HG02588 (cell line): ENCODE data around the gene WFS1.

Experiments used
- ATAC-seq: cut with Tn5 transposase; IDR thresholded peaks from one replicate; pipeline ENCODE4 v1.9.1; 2021; ENCODE audit warnings: mild to moderate bottlenecking, moderate library complexity; ENCODE audit not compliant: unreplicated experiment

The WFS1 gene

GRCh38 chr4:6277935-6278800 is 8.5 kb downstream of the WFS1 start:
- no peak for ATAC-seq

DNA sequence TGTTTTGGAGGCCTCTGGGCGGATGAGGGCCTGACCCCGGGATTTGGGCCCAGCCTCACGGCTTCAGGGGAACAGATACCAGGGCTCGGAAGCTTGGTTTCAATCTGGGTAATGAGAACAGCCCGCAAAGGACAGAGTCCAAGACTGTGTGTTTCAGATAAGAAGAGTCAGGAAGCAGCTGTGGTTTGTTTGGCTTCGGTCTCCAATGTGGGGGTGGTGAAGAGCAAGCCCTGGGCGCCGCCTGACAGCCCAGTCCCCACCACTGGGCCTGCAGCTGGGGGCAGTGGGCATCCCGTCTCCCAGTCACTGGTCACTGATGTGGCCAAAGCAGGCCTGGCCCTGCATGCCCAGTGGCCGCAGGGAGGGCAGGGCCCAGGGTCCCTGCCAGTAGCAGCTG is 9.1 kb downstream of the WFS1 start:
- ATAC-seq, result peak; percentile 86

DNA sequence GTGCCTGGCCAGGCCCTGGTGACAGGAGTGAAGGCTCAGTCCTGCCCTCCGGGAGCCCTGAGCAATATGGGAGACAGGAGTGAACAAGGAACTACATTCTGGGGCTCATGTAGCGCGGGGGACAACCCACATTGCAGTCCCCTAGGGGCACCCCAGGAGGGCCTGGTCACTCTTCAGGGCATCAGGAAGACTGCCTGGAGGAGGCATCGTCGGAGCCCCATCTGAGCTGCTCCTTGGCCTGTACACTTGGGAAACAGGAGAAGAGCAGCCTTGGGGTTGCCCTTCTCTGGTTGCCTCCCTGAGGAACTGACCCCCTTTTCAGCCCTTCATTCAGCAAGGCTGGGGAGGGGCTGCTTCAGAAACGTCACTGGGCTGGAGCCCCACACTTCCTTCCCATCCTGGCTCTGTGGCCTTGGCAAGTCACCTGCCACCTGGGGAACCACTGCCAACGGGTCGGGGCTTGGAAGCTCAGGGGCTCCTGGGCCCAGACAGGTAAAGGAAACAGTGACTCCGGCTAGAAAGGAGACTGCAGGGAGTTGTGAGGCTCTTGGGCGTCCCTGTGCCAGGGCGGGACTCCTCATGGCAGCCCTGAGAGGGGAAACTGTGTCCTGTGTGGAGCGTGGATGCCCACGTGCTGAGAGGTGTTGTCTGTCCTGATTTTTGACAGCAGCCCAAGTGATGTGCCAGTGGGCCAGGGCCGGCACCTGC is 10.1 kb downstream of the WFS1 start:
- no peak for ATAC-seq

- ATAC-seq, result no peak
These were observed 10.8 kb downstream of the WFS1 start for GRCh38 chr4:6280365-6280996.

DNA sequence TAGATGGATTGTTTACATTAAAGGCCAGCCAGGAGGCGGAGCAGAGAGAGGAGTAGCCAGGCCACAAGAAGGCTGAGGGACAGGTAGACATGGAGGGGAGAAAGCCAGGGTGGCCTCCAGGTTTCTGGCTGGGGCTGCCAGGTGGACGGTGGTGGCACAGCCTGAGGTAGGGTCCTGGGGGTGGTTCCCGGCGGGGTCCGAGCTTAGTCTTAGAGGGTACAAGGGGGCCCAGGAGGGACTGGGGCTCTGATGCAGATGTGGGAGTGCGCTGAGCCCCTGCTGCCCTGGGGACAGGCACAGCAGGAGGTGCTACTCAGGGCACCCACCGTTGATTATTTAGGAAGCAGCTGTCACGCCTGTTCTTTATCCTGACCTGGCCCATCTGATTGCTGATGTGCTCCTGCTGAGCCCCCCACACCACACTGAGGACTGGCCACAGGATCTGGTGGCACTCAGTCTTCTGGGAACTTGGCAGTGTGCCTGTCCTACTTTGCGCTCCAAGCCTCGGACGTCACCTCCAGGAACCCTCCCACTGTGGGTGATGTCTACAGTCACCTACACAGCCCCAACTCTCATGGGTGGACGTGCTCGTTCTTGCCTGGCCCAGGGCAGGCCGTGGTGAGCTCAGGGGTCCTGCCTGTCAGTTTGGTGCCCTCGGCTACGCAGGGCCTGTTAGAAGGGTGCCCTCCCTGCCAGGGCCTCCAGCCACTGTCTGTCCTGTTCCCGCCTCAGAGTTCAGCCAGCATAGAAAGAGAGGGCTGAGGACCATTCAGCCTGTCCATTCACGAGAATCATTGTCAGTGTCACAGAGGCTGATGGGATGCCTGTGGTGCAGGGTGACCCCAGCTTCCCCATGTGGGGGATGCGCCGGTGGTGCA is 12.0 kb downstream of the WFS1 start:
- ATAC-seq, result no peak

- no peak for ATAC-seq
These were observed 12.7 kb downstream of the WFS1 start for GRCh38 chr4:6282314-6282771.

GRCh38 chr4:6283282-6283681 is 13.6 kb downstream of the WFS1 start:
- ATAC-seq, result no peak

DNA sequence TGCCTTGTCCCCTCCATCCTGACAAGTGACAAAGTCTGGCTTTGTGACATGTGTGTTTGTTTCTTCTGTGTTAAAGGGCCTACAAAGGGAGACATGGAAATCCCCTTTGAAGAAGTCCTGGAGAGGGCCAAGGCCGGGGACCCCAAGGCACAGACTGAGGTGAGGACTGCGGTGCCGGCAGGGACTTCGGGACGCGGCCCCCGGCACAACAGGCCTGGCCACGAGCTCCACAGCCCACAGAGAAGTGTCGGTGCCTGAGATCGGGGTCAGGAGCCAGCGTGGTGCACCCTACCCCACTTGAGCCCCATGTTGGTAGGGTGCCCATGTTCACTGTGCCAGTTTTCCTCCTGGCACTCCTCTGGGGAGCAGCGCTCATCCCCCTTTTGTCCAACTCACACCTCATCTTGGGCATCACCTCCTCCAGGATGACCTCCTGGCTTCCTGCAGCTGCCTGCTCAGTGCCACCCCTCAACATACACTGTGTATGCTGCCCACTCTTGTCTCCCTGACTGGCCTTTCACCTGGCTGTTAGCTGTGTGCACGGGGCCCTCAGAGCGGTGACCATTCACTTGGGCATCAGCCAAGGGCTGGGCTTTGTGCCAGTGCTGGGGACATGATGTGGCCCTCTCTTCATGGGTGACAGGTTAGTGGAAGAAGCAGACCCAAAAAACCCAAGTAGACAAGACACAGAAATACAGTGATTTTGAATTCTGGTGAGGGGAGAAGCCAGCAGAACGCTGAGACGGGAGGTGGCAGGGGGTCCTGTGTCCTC is 17.6 kb downstream of the WFS1 start:
- ATAC-seq, result no peak

DNA sequence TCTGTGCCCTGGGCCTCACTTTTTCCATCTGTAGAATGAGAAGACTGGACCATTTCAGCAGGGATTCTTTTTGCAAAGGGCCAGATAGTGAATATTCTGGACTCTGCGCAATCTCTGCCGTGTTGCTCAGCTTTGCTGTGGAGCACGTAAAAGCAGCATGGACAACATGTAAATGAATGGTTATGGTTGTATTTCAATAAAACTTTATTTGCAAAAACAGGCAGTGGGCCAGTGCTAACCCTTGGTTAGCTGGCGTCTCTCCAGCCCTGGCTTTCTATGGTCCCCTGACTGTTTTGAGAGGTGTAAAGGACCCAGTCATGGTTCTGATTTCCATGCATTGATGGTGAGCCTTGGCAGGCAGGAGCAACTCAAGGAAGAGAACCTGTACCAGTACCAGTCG is 18.7 kb downstream of the WFS1 start:
- no peak for ATAC-seq

DNA sequence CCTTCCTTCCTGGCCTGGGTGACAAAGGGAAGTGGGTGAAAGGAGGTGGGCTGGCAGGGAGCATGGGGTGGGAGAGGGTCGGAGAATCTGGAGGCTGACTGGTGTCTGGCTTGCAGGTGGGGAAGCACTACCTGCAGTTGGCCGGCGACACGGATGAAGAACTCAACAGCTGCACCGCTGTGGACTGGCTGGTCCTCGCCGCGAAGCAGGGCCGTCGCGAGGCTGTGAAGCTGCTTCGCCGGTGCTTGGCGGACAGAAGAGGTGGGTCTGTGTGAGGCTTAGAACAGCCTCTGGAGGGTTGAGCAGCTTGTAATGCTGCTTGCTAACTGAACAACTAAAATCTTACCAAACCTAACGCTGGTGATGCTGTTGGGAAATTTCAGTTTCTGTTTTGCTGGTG is 19.2 kb downstream of the WFS1 start:
- no peak for ATAC-seq

DNA sequence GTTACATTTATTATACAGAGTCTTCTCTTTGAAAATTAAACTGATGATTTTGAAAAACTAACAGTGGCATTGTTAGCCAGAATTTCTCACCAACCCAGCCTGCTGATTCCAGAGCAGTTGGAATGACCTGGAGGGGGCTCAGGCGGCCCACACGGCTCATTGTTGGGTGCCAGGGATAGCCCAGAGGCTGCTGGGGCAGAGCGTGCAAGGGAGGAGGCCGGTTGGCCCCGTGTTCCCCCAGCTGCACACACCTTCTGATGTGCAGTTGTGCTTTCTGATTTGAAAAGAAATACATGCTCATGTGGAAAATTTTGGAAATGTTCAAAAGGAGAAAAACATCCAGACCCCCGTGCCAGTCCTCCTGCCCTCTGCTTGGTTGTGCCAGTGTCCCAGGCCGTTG is 20.6 kb downstream of the WFS1 start:
- no peak for ATAC-seq

GRCh38 chr4:6290769-6291547 is 21.3 kb downstream of the WFS1 start:
- no peak for ATAC-seq

DNA sequence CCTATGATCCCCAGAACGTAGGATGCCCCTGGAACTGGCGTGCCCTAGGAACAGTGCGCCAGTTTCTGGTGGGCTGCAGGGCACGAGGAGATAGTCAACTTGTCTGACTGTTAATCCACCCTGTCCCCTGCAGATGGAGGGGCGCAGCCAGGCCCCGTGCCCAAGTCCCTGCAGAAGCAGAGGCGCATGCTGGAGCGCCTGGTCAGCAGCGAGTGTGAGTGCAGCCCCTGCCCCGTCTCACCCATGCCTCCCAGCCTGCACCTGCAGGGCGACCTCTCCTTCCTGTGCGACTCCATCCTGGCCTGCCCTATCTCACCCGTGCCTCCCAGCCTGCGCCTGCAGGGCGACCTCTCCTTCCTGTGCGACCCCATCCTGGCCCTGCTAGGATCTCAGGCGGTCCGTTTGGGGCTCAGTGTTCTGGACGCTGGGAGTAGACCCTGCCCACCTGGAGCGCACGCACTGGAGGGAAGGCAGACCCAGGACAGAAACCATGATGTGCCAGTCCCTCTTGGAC is 22.2 kb downstream of the WFS1 start:
- no peak for ATAC-seq

DNA sequence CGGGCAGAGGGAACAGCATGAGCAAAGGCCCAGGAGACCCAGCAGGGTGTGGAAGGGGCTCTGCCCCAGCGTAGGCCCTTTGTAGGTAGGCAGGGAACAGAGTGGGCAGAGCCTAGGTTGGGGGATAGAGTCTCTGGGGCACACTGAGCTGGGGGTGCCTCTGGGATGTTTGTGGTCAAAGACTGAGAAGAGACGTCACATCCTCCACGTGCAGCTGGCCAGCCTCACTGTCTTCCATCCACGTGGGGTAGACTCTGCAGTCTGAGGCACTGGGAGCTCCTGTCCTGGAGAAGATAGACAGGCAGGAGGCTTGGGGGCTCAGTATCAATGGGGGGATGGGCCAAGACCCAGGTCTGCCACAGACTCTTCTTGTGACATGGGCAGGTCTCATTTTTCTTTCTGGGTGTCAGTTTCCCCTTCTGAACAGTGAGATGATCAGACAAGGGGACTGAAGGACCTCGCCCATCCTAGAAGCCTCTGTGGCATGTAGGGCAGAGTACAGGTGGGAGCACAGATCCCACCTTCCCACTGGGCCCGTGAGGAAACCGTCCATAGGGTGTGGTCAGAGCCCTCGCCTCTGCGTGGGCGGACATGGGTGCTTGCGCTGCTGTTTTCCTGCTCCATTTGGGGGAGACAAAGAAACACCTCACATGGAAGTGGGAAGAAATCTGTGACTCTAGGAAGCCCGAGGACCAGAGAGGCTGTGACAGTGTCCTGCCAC is 22.9 kb downstream of the WFS1 start:
- no peak for ATAC-seq

DNA sequence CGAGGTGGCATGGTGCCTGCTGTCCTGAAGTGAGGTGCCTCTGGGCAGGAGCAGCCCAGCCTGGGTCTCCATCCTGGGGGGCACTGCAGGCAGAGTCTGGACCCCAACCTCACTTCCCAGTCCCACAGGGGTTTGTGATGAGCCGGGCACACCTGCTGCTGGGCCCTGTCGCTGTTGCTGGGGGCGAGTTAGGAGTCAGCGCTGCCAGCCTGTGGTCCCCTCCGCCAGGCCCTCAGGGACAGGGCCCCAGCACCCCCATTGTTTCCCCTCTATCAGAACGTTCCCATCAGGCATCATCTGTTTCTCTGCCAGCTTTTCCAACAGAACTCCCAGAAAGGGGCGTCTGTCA is 23.4 kb downstream of the WFS1 start:
- no peak for ATAC-seq

GRCh38 chr4:6293661-6294060 is 24.0 kb downstream of the WFS1 start:
- no peak for ATAC-seq

- ATAC-seq, result no peak
These were observed 25.2 kb downstream of the WFS1 start for GRCh38 chr4:6294705-6295421.

- ATAC-seq, result no peak
These were observed 25.8 kb downstream of the WFS1 start for GRCh38 chr4:6295495-6295894.
